GM21717 (cell line): ENCODE measurements around the gene RAMP1.
"Not testable (repeated sequence)": the region's sequence is repeated elsewhere in the genome, so short reads cannot be mapped to it uniquely, and the experiment has no call there.

Experiments used
- ATAC-seq: cut with Tn5 transposase; IDR thresholded peaks from one replicate; pipeline ENCODE4 v1.9.1; 2021; ENCODE audit warnings: mild to moderate bottlenecking, moderate library complexity; ENCODE audit not compliant: unreplicated experiment

The RAMP1 gene

GRCh38 chr2:237859533-237860272 is at the start of gene RAMP1:
Gene RAMP1, plus strand, starts transcription at chr2:237859623. Its CDS starts 53 bp downstream, at chr2:237859676.
- no peak for ATAC-seq

- no peak for ATAC-seq
Observed at GRCh38 chr2:237815637-237816036, 43.8 kb upstream of the RAMP1 start.

- no peak for ATAC-seq
Observed at GRCh38 chr2:237816531-237816930, 42.9 kb upstream of the RAMP1 start.

GRCh38 chr2:237818066-237818473 is 41.4 kb upstream of the RAMP1 start:
- ATAC-seq, result no peak

DNA sequence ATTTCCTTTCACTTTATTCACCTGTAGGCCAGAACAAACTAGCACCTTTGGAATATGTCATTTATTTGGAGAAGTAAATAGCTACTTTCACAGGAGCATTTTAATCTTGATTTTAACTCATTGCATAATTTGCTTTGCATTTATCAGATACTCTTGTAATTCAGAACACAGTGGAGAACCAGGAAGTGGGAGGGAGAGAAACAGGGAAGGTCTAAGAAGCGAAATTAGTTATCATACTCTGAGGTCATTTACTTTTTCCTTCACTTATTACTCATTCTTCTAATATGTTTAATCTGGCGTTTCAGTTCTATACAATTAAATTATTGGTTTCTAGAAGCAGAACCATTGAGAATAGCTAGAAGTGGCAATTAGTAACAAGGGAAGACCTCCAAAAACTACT is 40.2 kb upstream of the RAMP1 start:
- ATAC-seq, result no peak

DNA sequence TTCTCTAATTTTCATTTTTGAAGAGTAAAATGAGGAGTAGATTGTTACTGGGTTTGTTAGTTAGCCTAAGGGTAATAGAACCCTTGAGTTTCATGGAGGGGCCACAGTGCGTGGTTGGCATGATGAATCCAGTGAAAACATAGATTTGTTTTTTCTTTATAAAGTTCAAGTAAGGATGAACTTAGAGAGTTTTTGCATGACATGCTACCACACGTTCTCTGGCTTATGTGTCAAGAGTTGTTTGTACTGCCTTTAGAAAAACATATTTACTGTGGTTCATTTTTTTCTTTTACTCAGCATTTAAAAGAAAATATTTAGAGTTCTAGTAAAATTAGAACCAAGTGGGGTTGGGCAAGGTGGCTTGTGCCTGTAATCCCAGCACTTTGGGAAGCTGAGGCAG is 39.0 kb upstream of the RAMP1 start:
- ATAC-seq, result no peak

- ATAC-seq, result no peak
Observed at GRCh38 chr2:237823544-237823943, 35.9 kb upstream of the RAMP1 start.

- no peak for ATAC-seq
Observed at GRCh38 chr2:237824085-237824484, 35.3 kb upstream of the RAMP1 start.

DNA sequence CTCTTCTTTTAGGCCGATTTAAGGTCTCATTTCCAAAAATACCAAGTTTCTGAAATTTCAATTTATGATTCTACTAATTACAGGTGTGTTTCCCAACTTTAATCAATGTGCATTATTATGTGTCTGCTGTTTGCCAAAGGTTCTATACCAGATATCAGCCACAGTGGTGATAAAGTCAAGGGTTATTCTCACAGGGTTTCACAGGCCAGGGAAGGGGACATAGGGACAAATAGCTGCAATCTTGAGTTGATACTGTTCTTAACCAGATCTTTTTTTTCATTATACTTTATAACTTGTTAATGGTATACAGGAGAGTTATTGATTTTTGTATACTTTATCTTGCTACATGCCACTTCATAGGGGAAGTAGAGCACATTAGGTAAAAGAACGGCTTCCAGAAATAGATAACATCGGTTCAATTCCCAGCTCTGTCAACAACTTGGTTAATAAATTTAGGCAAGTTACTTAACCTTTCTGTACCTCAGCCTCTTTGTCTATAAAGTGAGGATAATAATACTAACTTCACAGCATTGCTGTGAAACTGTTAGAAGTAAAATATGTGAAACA is 31.9 kb upstream of the RAMP1 start:
- no peak for ATAC-seq

DNA sequence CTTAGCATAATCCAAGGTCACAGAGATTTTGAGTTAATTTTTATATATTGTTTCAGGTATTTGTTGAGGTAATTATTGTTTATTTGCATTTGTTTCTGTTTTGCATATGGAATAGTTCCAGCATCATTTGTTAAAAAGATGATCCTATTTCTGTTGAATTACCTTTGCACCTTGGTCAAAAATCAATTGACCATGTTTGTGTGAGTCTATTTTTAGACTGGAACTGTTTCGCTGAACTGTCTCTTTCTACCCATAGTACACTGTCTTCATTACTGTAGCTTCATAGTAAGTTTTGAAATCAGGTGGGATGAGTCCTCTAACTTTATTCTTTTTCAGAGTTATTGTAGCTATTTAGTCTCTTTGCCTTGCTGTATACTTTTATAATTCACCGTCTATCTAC is 28.9 kb upstream of the RAMP1 start:
- ATAC-seq, result no peak

DNA sequence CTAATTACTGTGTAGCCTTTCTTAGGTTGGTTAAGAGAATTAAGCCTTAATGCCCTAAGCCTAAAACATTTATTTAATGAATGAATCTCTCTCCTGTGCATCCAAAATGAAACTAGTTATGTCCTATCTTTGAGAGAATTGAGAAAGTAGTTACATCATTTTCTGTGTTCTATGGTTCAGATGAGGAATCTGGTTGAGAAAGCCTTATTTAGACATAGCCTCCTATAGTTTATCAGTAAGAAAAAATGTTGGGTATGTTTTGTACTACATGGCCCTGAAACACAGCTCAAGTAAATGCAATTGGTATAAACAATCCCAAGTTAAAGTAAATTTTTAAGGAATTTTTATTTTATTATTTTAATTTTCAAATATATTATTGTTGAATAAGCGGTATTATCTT is 25.9 kb upstream of the RAMP1 start:
- no peak for ATAC-seq

GRCh38 chr2:237835372-237835771 is 24.1 kb upstream of the RAMP1 start:
- ATAC-seq, result no peak

GRCh38 chr2:237841051-237841450 is 18.4 kb upstream of the RAMP1 start:
- ATAC-seq, result no peak

GRCh38 chr2:237848940-237849339 is 10.5 kb upstream of the RAMP1 start:
- ATAC-seq, result not testable (repeated sequence)

- no peak for ATAC-seq
Observed at GRCh38 chr2:237854295-237854694, 5.1 kb upstream of the RAMP1 start.

DNA sequence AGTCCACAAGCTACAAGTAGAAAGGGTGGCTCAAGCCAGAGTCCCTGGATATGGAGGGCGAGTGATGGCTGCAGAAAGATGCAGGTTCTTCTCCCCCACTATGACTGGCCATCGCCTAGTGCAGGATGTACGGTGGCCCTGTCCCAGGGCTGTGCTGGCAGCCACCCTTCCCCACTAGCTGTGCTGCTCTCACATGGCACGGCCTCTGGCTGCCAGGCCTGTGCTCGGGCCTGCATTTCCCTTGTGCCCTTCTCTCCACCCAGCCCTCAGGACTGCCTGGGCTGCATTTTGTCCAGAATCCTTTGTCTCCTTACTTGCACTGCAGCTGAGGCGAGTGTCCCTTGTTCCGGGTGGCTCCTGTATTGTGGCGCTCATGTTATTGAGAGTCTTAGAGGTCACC is 1.6 kb upstream of the RAMP1 start:
- no peak for ATAC-seq

- ATAC-seq, result no peak
Observed at GRCh38 chr2:237858294-237859081, 935 bp upstream of the RAMP1 start.

GRCh38 chr2:237859082-237859433 is 365 bp upstream of the RAMP1 start:
- no peak for ATAC-seq

DNA sequence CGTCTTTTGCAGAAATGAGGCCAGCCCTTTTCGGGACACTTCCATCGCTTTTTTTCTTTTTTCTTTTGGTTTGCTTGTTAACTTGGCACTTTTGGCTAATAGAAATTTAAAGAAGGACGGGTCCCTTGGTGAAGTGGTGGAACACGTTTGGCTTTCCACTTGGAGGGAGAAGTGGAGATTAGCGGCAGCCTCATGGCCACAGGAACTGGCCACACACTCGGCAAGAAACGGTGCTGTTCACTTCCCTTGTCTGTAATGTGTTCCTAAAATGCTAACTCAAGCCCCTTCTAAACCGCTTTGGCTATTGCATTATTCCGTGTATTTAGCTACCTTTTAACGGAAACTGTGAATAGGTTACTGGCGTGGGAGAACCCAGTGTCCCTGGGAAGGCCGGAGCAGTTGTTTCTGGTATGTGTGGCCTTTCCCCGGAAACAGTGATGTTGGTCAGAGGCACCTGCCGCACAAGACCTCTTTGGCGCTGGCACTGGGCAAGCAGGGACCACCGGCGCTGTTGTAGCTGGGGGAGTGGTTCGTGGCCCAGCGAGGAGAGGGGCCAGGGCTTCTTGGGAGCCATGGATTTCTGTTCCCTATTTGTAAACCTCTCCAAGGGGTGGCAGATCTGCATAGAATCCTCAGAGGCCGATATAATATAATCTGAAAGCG is 981 bp downstream of the RAMP1 start:
- no peak for ATAC-seq

DNA sequence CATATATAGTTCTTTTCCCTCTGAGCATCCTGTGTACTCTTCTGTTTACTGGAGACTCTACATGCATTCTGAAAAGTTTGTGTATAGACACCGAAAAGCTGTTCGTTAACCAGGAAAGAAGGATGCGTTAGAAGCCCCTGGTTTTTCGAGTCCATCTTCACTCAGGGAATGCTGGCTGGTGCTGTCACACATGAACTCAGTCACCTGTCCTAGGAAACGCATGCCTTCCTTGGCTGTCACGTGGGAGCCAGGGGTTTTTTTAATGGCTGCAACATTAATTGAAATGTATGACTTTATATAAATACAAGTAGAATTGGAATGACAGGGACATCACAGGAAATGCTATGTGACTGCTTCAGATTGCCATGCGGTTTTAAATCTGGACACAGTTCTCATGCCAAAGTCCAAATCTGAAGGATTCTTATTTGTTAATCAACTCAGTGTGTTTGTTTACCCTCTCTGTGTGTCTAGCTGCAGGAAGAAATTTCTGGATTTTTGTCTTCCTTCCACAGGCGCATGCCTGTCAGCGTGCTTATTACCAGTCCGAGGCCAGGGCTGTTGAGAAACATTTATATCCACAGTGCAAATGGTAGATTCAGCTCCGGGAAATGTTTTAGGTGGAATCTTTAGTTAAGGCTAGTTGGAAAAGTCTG is 2.6 kb downstream of the RAMP1 start:
- no peak for ATAC-seq

DNA sequence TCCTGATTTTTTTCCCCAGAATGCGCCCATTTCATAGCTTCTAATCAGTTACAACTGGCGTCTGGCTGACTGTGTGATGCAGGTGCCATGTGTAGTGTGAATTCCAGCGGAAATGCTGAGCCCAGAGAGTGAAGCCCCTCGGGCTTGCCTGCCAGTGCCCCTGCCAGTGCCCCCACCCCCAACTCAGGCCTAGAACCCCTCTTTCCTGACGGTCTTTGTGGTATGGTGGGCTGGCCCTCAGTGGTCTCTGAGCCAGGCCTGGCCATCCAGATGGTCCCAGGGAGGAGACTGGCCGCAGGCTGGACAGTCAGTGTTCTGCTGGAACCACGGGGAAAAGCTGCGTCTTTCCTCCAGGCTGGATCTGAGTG is 3.1 kb downstream of the RAMP1 start:
- no peak for ATAC-seq
